HG02970 (cell line): ENCODE results near the gene SMIM45.

ENCODE experiments used
- ATAC-seq: cut with Tn5 transposase; IDR thresholded peaks from one replicate; pipeline ENCODE4 v1.9.1; 2021; ENCODE audit warnings: mild to moderate bottlenecking, moderate library complexity, moderate number of reproducible peaks; ENCODE audit not compliant: unreplicated experiment, low FRiP score

SMIM45 gene

GRCh38 chr22:41995211-41995610 is 43.3 kb downstream of the SMIM45 start:
- ATAC-seq: no peak

- no peak for ATAC-seq
Measured at GRCh38 chr22:41996826-41997225, 44.9 kb downstream of the SMIM45 start.

- peak; percentile 94 for ATAC-seq
Measured at GRCh38 chr22:41998361-41999261, 46.7 kb downstream of the SMIM45 start, which contains the start of gene WBP2NL. TSS of gene WBP2NL (plus strand) at chr22:41998788. CDS start at chr22:41998819, 31 bp downstream.

- ATAC-seq: no peak
Measured at GRCh38 chr22:42000466-42000865, 48.5 kb downstream of the SMIM45 start.

GRCh38 chr22:42001121-42001520 is 49.2 kb downstream of the SMIM45 start:
- ATAC-seq: no peak

GRCh38 chr22:42001706-42002105 is 49.8 kb downstream of the SMIM45 start:
- ATAC-seq: no peak

GRCh38 chr22:42007922-42008321 is 56.0 kb downstream of the SMIM45 start:
- ATAC-seq: no peak
